Measurements from ENCODE around the gene CAPN12.
A peak's percentile ranks its signal among the peaks of the same experiment; 100 is the strongest.

CAPN12 gene

GRCh38 chr19:38736413-38737280 lies 7.6 kb downstream of the CAPN12 start:
- Mint-ChIP-seq H3K27me3 (ENCODE audit: low read depth) (peaks cover 11% of the 10 kb centered on the region), H3K4me3 (peak overlapping the region; percentile 74), H3K27ac (no peak overlapping the region), H3K9me3 (no peaks in the 10 kb centered on the region), H3K36me3 (ENCODE audit: low read depth) (peaks cover 6% of the 10 kb centered on the region), H3K4me1 (ENCODE audit: low read depth) (peaks cover 21% of the 10 kb centered on the region)

- H3K27ac Mint-ChIP-seq, result peak overlapping the region; percentile 41
Measured at GRCh38 chr19:38736036-38736412, 8.2 kb downstream of the CAPN12 start.

GRCh38 chr19:38735257-38735686 lies 9.0 kb downstream of the CAPN12 start:
- peaks cover 11% of the 10 kb centered on the region for H3K27me3 Mint-ChIP-seq (ENCODE audit: low read depth)
- H3K4me3 Mint-ChIP-seq, result peak overlapping the region; percentile 74
- H3K36me3 Mint-ChIP-seq (ENCODE audit: low read depth), result peaks cover 12% of the 10 kb centered on the region
- no peaks in the 10 kb centered on the region for H3K9me3 Mint-ChIP-seq
- peak overlapping the region; percentile 85 for H3K27ac Mint-ChIP-seq
- H3K4me1 Mint-ChIP-seq (ENCODE audit: low read depth), result peaks cover 21% of the 10 kb centered on the region

More at GRCh38 chr19:38736036-38736412, 8.2 kb downstream of the CAPN12 start:
- H3K36me3 Mint-ChIP-seq (ENCODE audit: low read depth), result peaks cover 7% of the 10 kb centered on the region
- no peaks in the 10 kb centered on the region for H3K9me3 Mint-ChIP-seq
- peaks cover 21% of the 10 kb centered on the region for H3K4me1 Mint-ChIP-seq (ENCODE audit: low read depth)
- H3K4me3 Mint-ChIP-seq, result no peak overlapping the region
- H3K27me3 Mint-ChIP-seq (ENCODE audit: low read depth), result peaks cover 11% of the 10 kb centered on the region

- Mint-ChIP-seq H3K27me3 (ENCODE audit: low read depth) (peaks cover 11% of the 10 kb centered on the region), H3K27ac (peak overlapping the region; percentile 85), H3K9me3 (no peaks in the 10 kb centered on the region), H3K4me1 (ENCODE audit: low read depth) (peaks cover 23% of the 10 kb centered on the region), H3K36me3 (ENCODE audit: low read depth) (peaks cover 16% of the 10 kb centered on the region), H3K4me3 (peak overlapping the region; percentile 74)
Measured at GRCh38 chr19:38734426-38735256, 9.6 kb downstream of the CAPN12 start.

- Mint-ChIP-seq H3K36me3 (ENCODE audit: low read depth) (peaks cover 19% of the 10 kb centered on the region), H3K9me3 (no peaks in the 10 kb centered on the region), H3K4me1 (ENCODE audit: low read depth) (peaks cover 25% of the 10 kb centered on the region), H3K4me3 (peak overlapping the region; percentile 74), H3K27me3 (ENCODE audit: low read depth) (peaks cover 11% of the 10 kb centered on the region), H3K27ac (peak overlapping the region; percentile 85)
Measured at GRCh38 chr19:38734176-38734425, 10.2 kb downstream of the CAPN12 start.

- Mint-ChIP-seq H3K36me3 (ENCODE audit: low read depth) (peaks cover 19% of the 10 kb centered on the region), H3K9me3 (no peaks in the 10 kb centered on the region), H3K4me3 (peak overlapping the region; percentile 74), H3K27ac (peak overlapping the region; percentile 85), H3K4me1 (ENCODE audit: low read depth) (peaks cover 25% of the 10 kb centered on the region), H3K27me3 (ENCODE audit: low read depth) (peaks cover 11% of the 10 kb centered on the region)
Measured at GRCh38 chr19:38733493-38734175, 10.6 kb downstream of the CAPN12 start.

GRCh38 chr19:38733241-38733492 lies 11.1 kb downstream of the CAPN12 start:
- peaks cover 25% of the 10 kb centered on the region for H3K4me1 Mint-ChIP-seq (ENCODE audit: low read depth)
- H3K36me3 Mint-ChIP-seq (ENCODE audit: low read depth), result peaks cover 19% of the 10 kb centered on the region
- no peaks in the 10 kb centered on the region for H3K9me3 Mint-ChIP-seq
- H3K27me3 Mint-ChIP-seq (ENCODE audit: low read depth), result peaks cover 11% of the 10 kb centered on the region
- no peak overlapping the region for H3K4me3 Mint-ChIP-seq
- H3K27ac Mint-ChIP-seq, result peak overlapping the region; percentile 85

GRCh38 chr19:38731654-38732301 lies 12.5 kb downstream of the CAPN12 start:
- no peaks in the 10 kb centered on the region for H3K9me3 Mint-ChIP-seq
- peaks cover 4% of the 10 kb centered on the region for H3K27me3 Mint-ChIP-seq (ENCODE audit: low read depth)
- peak overlapping the region; percentile 73 for H3K27ac Mint-ChIP-seq
- H3K36me3 Mint-ChIP-seq (ENCODE audit: low read depth), result peaks cover 20% of the 10 kb centered on the region
- no peak overlapping the region for H3K4me3 Mint-ChIP-seq
- peaks cover 22% of the 10 kb centered on the region for H3K4me1 Mint-ChIP-seq (ENCODE audit: low read depth)

GRCh38 chr19:38730731-38731589 lies 13.3 kb downstream of the CAPN12 start:
- Mint-ChIP-seq H3K36me3 (ENCODE audit: low read depth) (peaks cover 24% of the 10 kb centered on the region), H3K9me3 (no peaks in the 10 kb centered on the region), H3K27ac (no peak overlapping the region), H3K27me3 (ENCODE audit: low read depth) (no peaks in the 10 kb centered on the region), H3K4me3 (no peak overlapping the region), H3K4me1 (ENCODE audit: low read depth) (peaks cover 19% of the 10 kb centered on the region)

GRCh38 chr19:38730470-38730730 lies 13.9 kb downstream of the CAPN12 start:
- Mint-ChIP-seq H3K27ac (peak overlapping the region; percentile 17), H3K4me1 (ENCODE audit: low read depth) (peaks cover 19% of the 10 kb centered on the region), H3K4me3 (no peak overlapping the region), H3K36me3 (ENCODE audit: low read depth) (peaks cover 25% of the 10 kb centered on the region), H3K27me3 (ENCODE audit: low read depth) (no peaks in the 10 kb centered on the region), H3K9me3 (no peaks in the 10 kb centered on the region)

GRCh38 chr19:38729653-38730469 lies 14.4 kb downstream of the CAPN12 start:
- Mint-ChIP-seq H3K36me3 (ENCODE audit: low read depth) (peaks cover 25% of the 10 kb centered on the region), H3K4me3 (no peak overlapping the region), H3K9me3 (no peaks in the 10 kb centered on the region), H3K27me3 (ENCODE audit: low read depth) (no peaks in the 10 kb centered on the region), H3K27ac (peak overlapping the region; percentile 43), H3K4me1 (ENCODE audit: low read depth) (peaks cover 17% of the 10 kb centered on the region)

GRCh38 chr19:38728752-38729541 lies 15.3 kb downstream of the CAPN12 start:
- Mint-ChIP-seq H3K36me3 (ENCODE audit: low read depth) (peaks cover 25% of the 10 kb centered on the region), H3K27ac (no peak overlapping the region), H3K4me1 (ENCODE audit: low read depth) (peaks cover 8% of the 10 kb centered on the region)

More at GRCh38 chr19:38728752-38729541, 15.3 kb downstream of the CAPN12 start:
- Mint-ChIP-seq H3K27me3 (ENCODE audit: low read depth) (no peaks in the 10 kb centered on the region), H3K4me3 (no peak overlapping the region), H3K9me3 (no peaks in the 10 kb centered on the region)

All from T-helper 1 cell treated with Interleukin-12 subunit alpha and Interleukin-12 subunit beta and Interleukin-4 antibody, amounts not matched to agents 30 μg/mL and 1 μg/mL, for 36 hours (primary cell).